ENCODE results near the gene DPF1. TPM values are rescaled to one million over a fixed set of nuclear protein-coding genes. Genes with fewer than 3 reads are reported as not detected.
A peak's percentile ranks its signal among the peaks of the same experiment; 100 is the strongest.
"Not testable (repeated sequence)": the region's sequence is repeated elsewhere in the genome, so short reads cannot be mapped to it uniquely, and the experiment has no call there.

DPF1 gene
- total RNA-seq, 2 experiments from 2014 or later: 0.47 TPM; not detected in 1

GRCh38 chr19:38245826-38246498, 21.9 kb upstream of the DPF1 start:
- CTCF ChIA-PET: interaction anchor here (1.0 to 2.5 kb wide), 3 partner anchors 86 to 128 kb away, joined by 3 to 13 read pairs (median 9); partner anchors contain the start of genes CATSPERG and PSMD8
- H3K9me3 Mint-ChIP-seq (ENCODE audit: low read depth): no peaks in the 10 kb centered on the region

DNA sequence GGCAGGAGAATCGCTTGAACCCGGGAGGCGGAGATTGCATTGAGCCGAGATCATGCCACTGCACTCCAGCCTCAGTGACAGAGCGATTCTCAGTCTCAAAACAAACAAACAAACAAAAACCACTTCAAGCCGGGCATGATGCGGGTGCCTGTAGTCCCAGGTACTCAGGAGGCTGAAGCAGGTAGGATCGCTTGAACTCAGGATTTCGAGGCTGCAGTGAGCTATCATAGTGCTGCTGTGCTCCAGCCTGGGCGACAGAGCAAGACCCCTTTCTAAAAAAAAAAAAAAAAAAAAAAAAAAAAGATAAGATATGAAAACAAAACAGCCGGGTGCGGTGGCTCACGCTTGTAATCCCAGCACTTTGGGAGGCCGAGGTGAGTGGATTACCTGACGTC, 19.3 kb upstream of the DPF1 start:
- Mint-ChIP-seq H3K4me3 (peak overlapping the region; percentile 69), H3K9me3 (ENCODE audit: low read depth) (no peaks in the 10 kb centered on the region), H3K27me3 (peaks cover 3% of the 10 kb centered on the region), H3K36me3 (no peaks in the 10 kb centered on the region), H3K4me1 (peaks cover 4% of the 10 kb centered on the region), H3K27ac (no peak overlapping the region)
- CTCF ChIA-PET: interaction anchor here (0.7 to 4.2 kb wide), 22 partner anchors 8 to 341 kb away, joined by 3 to 70 read pairs (median 4); partner anchors contain the start of genes CATSPERG, FAM98C, KCNK6 and PSMD8
- no peak for ATAC-seq
- DNase-seq: no peak

More at GRCh38 chr19:38245826-38246498, 21.9 kb upstream of the DPF1 start:
- Mint-ChIP-seq H3K27me3 (no peaks in the 10 kb centered on the region), H3K4me3 (no peak overlapping the region), H3K4me1 (peaks cover 4% of the 10 kb centered on the region), H3K27ac (no peak overlapping the region), H3K36me3 (no peaks in the 10 kb centered on the region)
- ATAC-seq (no peak), DNase-seq (no peak)

GRCh38 chr19:38239816-38240215, 15.8 kb upstream of the DPF1 start:
- Mint-ChIP-seq H3K27ac (no peak overlapping the region), H3K27me3 (peaks cover 11% of the 10 kb centered on the region), H3K36me3 (no peaks in the 10 kb centered on the region), H3K4me3 (no peak overlapping the region), H3K9me3 (ENCODE audit: low read depth) (no peaks in the 10 kb centered on the region), H3K4me1 (peaks cover 4% of the 10 kb centered on the region)
- CTCF ChIA-PET: interaction anchor here (1.5 to 2.3 kb wide), 2 partner anchors 9 to 337 kb away, joined by 4 to 6 read pairs; no protein-coding TSS in a partner anchor
- ATAC-seq (no peak), DNase-seq (no peak)

GRCh38 chr19:38234615-38235014, 10.6 kb upstream of the DPF1 start:
- H3K27me3 Mint-ChIP-seq: peaks cover 27% of the 10 kb centered on the region
- no peaks in the 10 kb centered on the region for H3K9me3 Mint-ChIP-seq (ENCODE audit: low read depth)
- H3K27ac Mint-ChIP-seq: no peak overlapping the region
- no peak overlapping the region for H3K4me3 Mint-ChIP-seq
- no peak for ATAC-seq
- no peak for DNase-seq
- H3K36me3 Mint-ChIP-seq: no peaks in the 10 kb centered on the region
- CTCF ChIA-PET: interaction anchor here (0.7 to 2.8 kb wide), 15 partner anchors 8 to 332 kb away, joined by 3 to 20 read pairs (median 5); partner anchors contain the start of genes FAM98C, GGN, PSMD8 and WDR87
- peaks cover 3% of the 10 kb centered on the region for H3K4me1 Mint-ChIP-seq

GRCh38 chr19:38233740-38234251, 9.8 kb upstream of the DPF1 start:
- no peak overlapping the region for H3K27ac Mint-ChIP-seq
- peak; percentile 59 for ATAC-seq
- no peak overlapping the region for H3K4me3 Mint-ChIP-seq

DNA sequence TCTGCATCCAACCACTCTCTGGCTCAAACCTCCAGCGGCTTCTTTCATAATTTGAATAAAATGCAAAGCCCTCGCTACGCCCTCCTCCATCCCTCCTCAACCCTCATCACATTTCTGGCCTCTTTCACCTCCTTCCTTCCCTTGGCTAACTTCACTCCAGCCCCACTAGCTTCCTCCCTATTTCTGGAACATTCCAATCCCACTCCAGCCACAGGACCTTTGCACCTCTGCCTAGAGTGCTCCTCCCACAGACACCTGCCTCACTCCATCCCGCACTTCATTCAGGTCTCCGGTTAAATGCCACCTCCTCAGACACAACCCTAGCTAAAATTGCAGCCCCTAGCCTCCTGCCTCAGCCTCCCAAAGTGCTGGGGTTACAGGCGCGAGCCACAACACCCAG, 7.9 kb upstream of the DPF1 start:
- H3K27ac Mint-ChIP-seq: no peak overlapping the region
- H3K36me3 Mint-ChIP-seq: no peaks in the 10 kb centered on the region
- no peaks in the 10 kb centered on the region for H3K9me3 Mint-ChIP-seq (ENCODE audit: low read depth)
- H3K4me1 Mint-ChIP-seq: peaks cover 5% of the 10 kb centered on the region
- DNase-seq (no peak), ATAC-seq (no peak)
- peaks cover 41% of the 10 kb centered on the region for H3K27me3 Mint-ChIP-seq
- CTCF ChIA-PET: no interaction called here
- H3K4me3 Mint-ChIP-seq: no peak overlapping the region

More at GRCh38 chr19:38233740-38234251, 9.8 kb upstream of the DPF1 start:
- Mint-ChIP-seq H3K36me3 (no peaks in the 10 kb centered on the region), H3K9me3 (ENCODE audit: low read depth) (no peaks in the 10 kb centered on the region), H3K27me3 (peaks cover 29% of the 10 kb centered on the region), H3K4me1 (peaks cover 5% of the 10 kb centered on the region)
- peak; percentile 86 for DNase-seq
- CTCF ChIA-PET: interaction anchor here (0.8 to 2.8 kb wide), 16 partner anchors 8 to 331 kb away, joined by 3 to 20 read pairs (median 4); partner anchors contain the start of genes CATSPERG, FAM98C, PSMD8 and WDR87

DNA sequence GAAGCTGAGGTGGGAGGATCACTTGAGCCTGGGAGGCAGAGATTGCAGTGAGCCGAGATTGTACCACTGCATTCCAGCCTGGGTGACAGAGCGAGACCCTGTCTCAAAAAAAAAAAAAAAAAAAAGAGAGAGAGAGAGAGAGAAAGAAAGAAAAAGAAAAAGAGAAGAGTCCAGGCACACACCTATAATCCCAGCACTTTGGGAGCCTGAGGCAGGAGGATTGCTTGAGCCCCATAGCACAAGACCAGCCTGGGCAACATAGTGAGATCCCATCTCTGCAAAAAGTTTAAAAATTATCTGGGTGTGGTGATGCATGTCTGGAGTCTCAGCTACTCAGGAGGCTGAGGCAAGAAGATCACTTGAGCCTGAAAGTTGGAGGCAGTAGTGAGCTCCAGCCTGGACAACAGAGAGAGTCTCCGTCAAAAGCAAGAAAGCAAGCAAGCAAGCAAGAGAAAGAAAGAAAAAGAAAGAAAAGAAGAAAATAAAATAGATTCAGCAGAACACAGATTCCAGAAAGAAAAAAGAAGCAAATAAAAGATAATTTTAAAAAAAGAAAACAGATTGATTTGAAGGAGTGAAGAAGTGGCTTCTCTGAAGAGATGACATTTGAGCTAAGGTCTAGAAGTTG, 6.6 kb upstream of the DPF1 start:
- not testable (repeated sequence) for H3K27ac Mint-ChIP-seq; ATAC-seq; H3K4me3 Mint-ChIP-seq; DNase-seq; H3K36me3 Mint-ChIP-seq; H3K9me3 Mint-ChIP-seq (ENCODE audit: low read depth); H3K4me1 Mint-ChIP-seq
- H3K27me3 Mint-ChIP-seq: peaks cover 48% of the 10 kb centered on the region
- CTCF ChIA-PET: interaction anchor here (0.7 to 1.6 kb wide), 7 partner anchors 10 to 328 kb away, joined by 3 to 6 read pairs (median 5); partner anchors contain the start of genes CATSPERG, SIPA1L3, SPINT2 and WDR87

- peaks cover 53% of the 10 kb centered on the region for H3K27me3 Mint-ChIP-seq
These were observed 5.6 kb upstream of the DPF1 start for GRCh38 chr19:38229585-38230073.

DNA sequence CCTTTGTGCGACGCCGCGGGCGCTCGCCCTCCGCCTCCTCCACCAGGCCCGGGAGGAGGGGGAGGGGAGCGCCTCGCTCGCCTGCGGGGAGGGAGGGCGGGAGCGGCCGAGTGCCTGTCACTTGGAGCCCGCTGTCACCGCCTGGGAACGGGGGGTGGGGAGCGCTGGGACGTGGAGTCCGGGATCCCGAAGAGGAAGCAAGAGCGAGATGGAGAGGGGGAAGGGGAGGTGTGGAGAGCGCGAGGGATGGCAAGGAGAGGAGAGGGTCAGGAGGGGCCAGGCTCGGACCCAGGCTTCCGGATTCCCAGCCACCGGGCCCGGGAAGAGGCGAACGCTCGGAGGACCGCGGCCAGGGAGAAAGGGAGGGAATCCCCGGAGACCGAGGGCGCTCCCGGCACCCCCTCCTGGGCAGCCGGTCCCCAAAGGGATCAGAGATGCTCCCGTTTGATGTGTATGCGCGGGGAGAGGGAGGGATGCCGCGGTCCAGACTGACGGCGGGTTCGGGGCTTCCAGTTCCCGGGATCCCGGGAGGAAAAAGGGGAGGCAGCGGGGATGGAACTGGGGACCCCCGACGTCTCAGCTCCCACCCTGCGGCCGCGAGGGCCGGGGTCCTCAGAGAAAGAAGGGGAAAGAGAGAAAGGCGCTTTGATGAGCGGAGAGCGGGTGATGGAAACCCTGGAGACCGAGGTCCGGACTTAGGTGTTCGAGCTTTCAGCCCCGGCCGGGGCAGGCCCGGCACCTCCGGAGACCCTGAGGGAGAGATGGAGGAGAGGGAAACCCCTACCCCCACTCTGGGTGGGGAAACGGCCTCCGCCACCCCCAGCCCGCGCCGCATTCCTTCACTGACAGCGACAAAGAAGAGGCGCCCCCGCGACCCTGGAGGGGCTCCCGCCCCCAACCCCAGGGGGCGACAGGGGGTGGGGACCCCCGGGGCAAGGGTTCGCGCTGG, 4.7 kb upstream of the DPF1 start:
- peaks cover 8% of the 10 kb centered on the region for H3K4me1 Mint-ChIP-seq
- H3K27me3 Mint-ChIP-seq: peaks cover 60% of the 10 kb centered on the region
- no peaks in the 10 kb centered on the region for H3K9me3 Mint-ChIP-seq (ENCODE audit: low read depth)
- no peak overlapping the region for H3K27ac Mint-ChIP-seq
- CTCF ChIA-PET: interaction anchor here (1.5 kb wide), 1 partner anchor 326 kb away, joined by 4 read pairs; no protein-coding TSS in a partner anchor
- ATAC-seq (no peak), DNase-seq (no peak)
- H3K36me3 Mint-ChIP-seq: no peaks in the 10 kb centered on the region
- H3K4me3 Mint-ChIP-seq: no peak overlapping the region

More at GRCh38 chr19:38229585-38230073, 5.6 kb upstream of the DPF1 start:
- Mint-ChIP-seq H3K4me3 (no peak overlapping the region), H3K27ac (no peak overlapping the region), H3K4me1 (peaks cover 5% of the 10 kb centered on the region), H3K36me3 (no peaks in the 10 kb centered on the region), H3K9me3 (ENCODE audit: low read depth) (no peaks in the 10 kb centered on the region)
- ATAC-seq (peak; percentile 90), DNase-seq (peak; percentile 76)
- CTCF ChIA-PET: interaction anchor here (0.7 to 1.6 kb wide), 5 partner anchors 14 to 327 kb away, joined by 3 to 6 read pairs (median 4); partner anchors contain the start of genes CATSPERG, SIPA1L3 and WDR87

DNA sequence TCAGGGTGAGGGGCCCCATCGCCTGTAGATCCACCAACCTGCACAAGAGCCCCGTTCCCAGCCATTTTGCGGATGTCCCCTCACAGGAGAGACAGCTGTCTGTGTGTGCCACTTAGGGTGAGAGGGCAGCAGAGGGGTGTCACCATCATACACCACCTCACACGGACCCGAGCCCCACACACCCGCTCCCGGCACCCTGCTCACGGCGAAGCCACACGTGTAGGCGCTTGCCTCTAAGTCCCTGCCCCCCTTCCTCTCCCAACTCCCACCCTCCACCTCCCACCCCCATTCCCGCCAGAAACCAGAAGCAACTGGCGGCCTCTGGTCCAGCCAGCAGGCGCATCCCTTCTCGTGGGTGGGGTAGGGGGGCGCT, 4.0 kb upstream of the DPF1 start:
- Mint-ChIP-seq H3K27me3 (peaks cover 68% of the 10 kb centered on the region), H3K4me1 (peaks cover 14% of the 10 kb centered on the region), H3K27ac (no peak overlapping the region), H3K4me3 (no peak overlapping the region), H3K9me3 (ENCODE audit: low read depth) (no peaks in the 10 kb centered on the region), H3K36me3 (no peaks in the 10 kb centered on the region)
- no peak for ATAC-seq
- CTCF ChIA-PET: interaction anchor here (1.5 to 2.1 kb wide), 3 partner anchors 13 to 326 kb away, joined by 4 to 7 read pairs (median 4); no protein-coding TSS in a partner anchor
- no peak for DNase-seq

DNA sequence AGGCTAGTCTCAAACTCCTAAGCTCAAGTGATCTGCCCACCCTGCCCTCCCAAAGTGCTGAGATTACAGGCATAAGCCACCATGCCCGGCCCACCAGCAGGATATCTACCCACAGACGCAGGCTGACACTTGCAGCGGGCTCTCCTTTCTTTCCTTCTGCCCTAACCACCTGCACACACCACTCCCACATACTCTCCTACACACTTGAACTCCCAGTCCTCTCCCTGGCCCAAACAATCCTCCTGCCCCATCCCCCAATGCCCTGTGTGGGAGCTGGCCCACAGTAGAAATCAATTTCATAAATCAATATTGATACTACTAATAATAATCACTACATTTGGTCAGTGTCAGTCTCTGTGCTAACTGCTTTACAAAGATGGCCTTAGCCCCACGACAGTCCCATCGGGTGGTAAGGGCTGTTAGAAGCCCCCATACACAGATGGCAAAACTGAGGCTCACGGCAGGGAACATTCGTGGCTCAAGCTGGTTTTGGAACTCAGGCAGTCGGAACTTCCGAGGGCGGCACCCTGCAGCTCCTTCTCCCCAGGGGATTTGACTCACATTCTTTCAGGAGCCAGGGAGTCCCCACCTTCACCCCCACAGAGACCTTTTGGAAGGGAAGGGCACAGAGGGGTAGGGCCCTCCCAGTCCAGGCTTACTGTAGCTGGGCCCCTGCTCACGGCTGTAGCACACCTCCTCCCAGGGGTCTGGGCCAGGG, 3.4 kb upstream of the DPF1 start:
- ATAC-seq (no peak), DNase-seq (no peak)
- peaks cover 14% of the 10 kb centered on the region for H3K4me1 Mint-ChIP-seq
- H3K27me3 Mint-ChIP-seq: peaks cover 71% of the 10 kb centered on the region
- H3K4me3 Mint-ChIP-seq: no peak overlapping the region
- no peak overlapping the region for H3K27ac Mint-ChIP-seq
- H3K9me3 Mint-ChIP-seq (ENCODE audit: low read depth): no peaks in the 10 kb centered on the region
- no peaks in the 10 kb centered on the region for H3K36me3 Mint-ChIP-seq
- CTCF ChIA-PET: interaction anchor here (0.6 to 2.1 kb wide), 7 partner anchors 11 to 325 kb away, joined by 3 to 7 read pairs (median 4); no protein-coding TSS in a partner anchor

GRCh38 chr19:38224863-38225218, 819 bp upstream of the DPF1 start:
- Mint-ChIP-seq H3K27me3 (peaks cover 64% of the 10 kb centered on the region), H3K4me3 (peak overlapping the region; percentile 55), H3K4me1 (peaks cover 14% of the 10 kb centered on the region)
- not testable (repeated sequence) for H3K9me3 Mint-ChIP-seq (ENCODE audit: low read depth); DNase-seq; ATAC-seq; H3K36me3 Mint-ChIP-seq; H3K27ac Mint-ChIP-seq
- CTCF ChIA-PET: interaction anchor here (0.8 to 3.0 kb wide), 11 partner anchors 8 to 325 kb away, joined by 3 to 12 read pairs (median 3); no protein-coding TSS in a partner anchor
